ENCODE measurements around the gene MEP1B.

DNA sequence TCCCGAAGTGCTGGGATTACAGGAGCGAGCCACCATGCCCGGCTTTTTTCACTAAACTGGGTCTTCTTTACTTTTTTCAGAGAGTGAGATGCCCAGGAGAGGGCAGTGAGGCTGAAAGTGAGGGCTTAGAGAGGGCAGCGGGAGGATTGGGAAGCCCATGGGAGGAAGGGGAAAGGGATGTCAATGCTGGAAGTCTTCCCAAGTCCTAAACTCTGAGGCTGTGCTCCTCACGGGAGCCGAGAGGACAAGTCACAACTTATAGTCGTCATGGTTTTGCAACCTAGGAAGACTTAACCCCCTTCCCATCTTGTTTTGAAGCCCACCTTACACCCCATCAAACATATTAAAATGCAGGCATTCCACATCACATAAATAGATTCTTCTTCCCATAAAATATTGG is 15.1 kb upstream of the MEP1B start:
- TF ChIP-seq, protein P1, sequence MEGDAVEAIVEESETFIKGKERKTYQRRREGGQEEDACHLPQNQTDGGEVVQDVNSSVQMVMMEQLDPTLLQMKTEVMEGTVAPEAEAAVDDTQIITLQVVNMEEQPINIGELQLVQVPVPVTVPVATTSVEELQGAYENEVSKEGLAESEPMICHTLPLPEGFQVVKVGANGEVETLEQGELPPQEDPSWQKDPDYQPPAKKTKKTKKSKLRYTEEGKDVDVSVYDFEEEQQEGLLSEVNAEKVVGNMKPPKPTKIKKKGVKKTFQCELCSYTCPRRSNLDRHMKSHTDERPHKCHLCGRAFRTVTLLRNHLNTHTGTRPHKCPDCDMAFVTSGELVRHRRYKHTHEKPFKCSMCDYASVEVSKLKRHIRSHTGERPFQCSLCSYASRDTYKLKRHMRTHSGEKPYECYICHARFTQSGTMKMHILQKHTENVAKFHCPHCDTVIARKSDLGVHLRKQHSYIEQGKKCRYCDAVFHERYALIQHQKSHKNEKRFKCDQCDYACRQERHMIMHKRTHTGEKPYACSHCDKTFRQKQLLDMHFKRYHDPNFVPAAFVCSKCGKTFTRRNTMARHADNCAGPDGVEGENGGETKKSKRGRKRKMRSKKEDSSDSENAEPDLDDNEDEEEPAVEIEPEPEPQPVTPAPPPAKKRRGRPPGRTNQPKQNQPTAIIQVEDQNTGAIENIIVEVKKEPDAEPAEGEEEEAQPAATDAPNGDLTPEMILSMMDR (IDR thresholded peaks at IDR 0.05 in 8 of 11, conservative IDR thresholded peaks at IDR 0.05 in 3 of 11) = no peak
- TF ChIP-seq POLR2A (IDR thresholded peaks at IDR 0.05) = no peak
- no peak for TF ChIP-seq POLR2AphosphoS5 (IDR thresholded peaks at IDR 0.05)

Measured in spleen (tissue), 7 donors.